OCI-LY7 (cell line): ENCODE data around the gene HLA-DQB1. TPM values are rescaled to one million over a fixed set of nuclear protein-coding genes. Genes with fewer than 3 reads are reported as not detected.
A peak's percentile ranks its signal among the peaks of the same experiment; 100 is the strongest.
"Not testable (repeated sequence)": the region's sequence is repeated elsewhere in the genome, so short reads cannot be mapped to it uniquely, and the experiment has no call there.

Experiments
- BruUV-seq: library from RNA; stranded (reverse); fragments of 400-500 nt; replicated peaks from 2 replicates; lab custom pipeline; 2021; lab: Mats Ljungman, UMichigan
- CTCF ChIA-PET: fragments of 300-600 bp; sonication (Branson Sonifier 250); formaldehyde crosslinking; loops from one replicate; lab custom pipeline; 2022; ENCODE audit warnings: antibody characterized with exemption; ENCODE audit not compliant: unreplicated experiment; lab: Charles Lee
- POLR2A ChIA-PET: fragments of 300-600 bp; sonication (Branson Sonifier 250); formaldehyde crosslinking; loops from one replicate; lab custom pipeline; 2022; ENCODE audit warnings: antibody characterized with exemption; lab: Charles Lee
- DNase-seq: peaks from one replicate; pipeline ENCODE4 v3.0.0-alpha.2; 2015; ENCODE audit warnings: low spot score
- H2AFZ ChIP-seq: fragments of 200-600 bp; sonication (generic), shearing (Covaris generic); 2 replicates; pipeline ENCODE4 v1.6.1; 2014; ENCODE audit warnings: mild to moderate bottlenecking, antibody characterized with exemption, low read length, moderate library complexity
- H3K27ac ChIP-seq: fragments of 200-600 bp; sonication (generic); 2 replicates; pipeline ENCODE4 v1.5.1; 2014; ENCODE audit warnings: mixed run types, low read depth, mild to moderate bottlenecking, moderate library complexity, low read length, inconsistent platforms; ENCODE audit not compliant: poor library complexity, severe bottlenecking
- H3K36me3 ChIP-seq: fragments of 200-600 bp; sonication (generic); 2 replicates; pipeline ENCODE4 v1.6.1; 2014; ENCODE audit warnings: mild to moderate bottlenecking, antibody characterized with exemption, low read length, moderate library complexity, mixed read lengths; ENCODE audit not compliant: insufficient read depth
- H3K4me1 ChIP-seq: fragments of 200-600 bp; sonication (generic); 2 replicates; pipeline ENCODE4 v1.5.1; 2014; ENCODE audit warnings: mild to moderate bottlenecking, low read length; ENCODE audit not compliant: insufficient read depth, poor library complexity, severe bottlenecking
- H3K4me2 ChIP-seq: fragments of 200-600 bp; sonication (generic); 2 replicates; pipeline ENCODE4 v1.6.1; 2014; ENCODE audit warnings: mild to moderate bottlenecking, low read length
- H3K4me3 ChIP-seq: fragments of 200-600 bp; sonication (generic); 2 replicates; pipeline ENCODE4 v1.5.1; 2014; ENCODE audit warnings: mild to moderate bottlenecking, low read depth, low read length; ENCODE audit not compliant: poor library complexity, severe bottlenecking
- H3K79me2 ChIP-seq: fragments of 200-600 bp; sonication (generic); 2 replicates; pipeline ENCODE4 v1.6.1; 2016; ENCODE audit warnings: low read depth, mild to moderate bottlenecking, low read length, moderate library complexity, mixed read lengths; ENCODE audit not compliant: insufficient read depth
- H3K9me2 ChIP-seq: fragments of 200-600 bp; sonication (generic); 2 replicates; pipeline ENCODE4 v1.6.1; 2016; ENCODE audit warnings: mild to moderate bottlenecking, low read length, mixed read lengths; ENCODE audit not compliant: insufficient read depth
- H3K9me3 ChIP-seq: fragments of 200-600 bp; sonication (generic); 2 replicates; pipeline ENCODE4 v1.6.1; 2014; ENCODE audit warnings: mild to moderate bottlenecking, mixed run types, low read length, mixed read lengths
- H4K20me1 ChIP-seq: fragments of 200-600 bp; sonication (generic); 2 replicates; pipeline ENCODE4 v1.6.1; 2014; ENCODE audit warnings: mild to moderate bottlenecking, antibody characterized with exemption, low read length, moderate library complexity, mixed read lengths; ENCODE audit not compliant: insufficient read depth
- EZH2phosphoT487 ChIP-seq: fragments of 200-600 bp; sonication (generic); IDR thresholded peaks from 2 replicates; pipeline ENCODE4 v1.6.1; 2018; ENCODE audit warnings: low read depth, borderline replicate concordance, mild to moderate bottlenecking, mixed run types, antibody characterized with exemption, low read length, moderate library complexity, mixed read lengths
- intact Hi-C: fragments of 100-400 bp; cut with micrococcal nuclease; formaldehyde crosslinking; loops from one replicate; pipeline ENCODE4 v1.10.0; 2022; ENCODE audit not compliant: unreplicated experiment
- total RNA-seq, 2 experiments: library from RNA; depleted of rRNA in 1 of 2; stranded (reverse); fragments of >200 nt in 1 of 2; shearing (Covaris generic) in 1 of 2; gene quantifications; 2 replicates each; pipeline ENCODE4 v1.2.3, GENCODE V29; 2014 to 2022
- TF ChIP-seq, protein P1 (sequence below): fragments of 200-600 bp; sonication (generic); conservative IDR thresholded peaks from 2 replicates; pipeline ENCODE4 v1.5.1; 2014; ENCODE audit warnings: mild to moderate bottlenecking, antibody characterized with exemption, low read length, moderate library complexity, mixed read lengths

HLA-DQB1 gene
- total RNA-seq, 2 experiments from 2014 or later = 10.5 to 20.9 TPM

- H3K9me3 ChIP-seq = no peaks in the 10 kb centered on the region
- no peak overlapping the region for H3K4me3 ChIP-seq
- H3K9me2 ChIP-seq = no peaks in the 10 kb centered on the region
- H3K36me3 ChIP-seq = no peaks in the 10 kb centered on the region
- ChIA-PET POLR2A (interaction anchor here (0.7 to 1.6 kb wide), 5 partner anchors 9 to 205 kb away, joined by 3 to 5 read pairs (median 3); no protein-coding TSS in a partner anchor), CTCF (no interaction called here)
- peak overlapping the region; percentile 95 for H3K4me2 ChIP-seq
- no TSS peak for BruUV-seq
- no peaks in the 10 kb centered on the region for H4K20me1 ChIP-seq
- H2AFZ ChIP-seq = no peak overlapping the region
- peak overlapping the region; percentile 88 for H3K27ac ChIP-seq
- H3K4me1 ChIP-seq = peaks cover 46% of the 10 kb centered on the region
- intact Hi-C loops = no loop called here
- no peak for DNase-seq
- no peaks in the 10 kb centered on the region for H3K79me2 ChIP-seq
- TF ChIP-seq, protein P1, sequence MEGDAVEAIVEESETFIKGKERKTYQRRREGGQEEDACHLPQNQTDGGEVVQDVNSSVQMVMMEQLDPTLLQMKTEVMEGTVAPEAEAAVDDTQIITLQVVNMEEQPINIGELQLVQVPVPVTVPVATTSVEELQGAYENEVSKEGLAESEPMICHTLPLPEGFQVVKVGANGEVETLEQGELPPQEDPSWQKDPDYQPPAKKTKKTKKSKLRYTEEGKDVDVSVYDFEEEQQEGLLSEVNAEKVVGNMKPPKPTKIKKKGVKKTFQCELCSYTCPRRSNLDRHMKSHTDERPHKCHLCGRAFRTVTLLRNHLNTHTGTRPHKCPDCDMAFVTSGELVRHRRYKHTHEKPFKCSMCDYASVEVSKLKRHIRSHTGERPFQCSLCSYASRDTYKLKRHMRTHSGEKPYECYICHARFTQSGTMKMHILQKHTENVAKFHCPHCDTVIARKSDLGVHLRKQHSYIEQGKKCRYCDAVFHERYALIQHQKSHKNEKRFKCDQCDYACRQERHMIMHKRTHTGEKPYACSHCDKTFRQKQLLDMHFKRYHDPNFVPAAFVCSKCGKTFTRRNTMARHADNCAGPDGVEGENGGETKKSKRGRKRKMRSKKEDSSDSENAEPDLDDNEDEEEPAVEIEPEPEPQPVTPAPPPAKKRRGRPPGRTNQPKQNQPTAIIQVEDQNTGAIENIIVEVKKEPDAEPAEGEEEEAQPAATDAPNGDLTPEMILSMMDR = no peak
- TF ChIP-seq EZH2phosphoT487 = no peak
Observed at GRCh38 chr6:32635526-32636123, 30.8 kb downstream of the HLA-DQB1 start.

DNA sequence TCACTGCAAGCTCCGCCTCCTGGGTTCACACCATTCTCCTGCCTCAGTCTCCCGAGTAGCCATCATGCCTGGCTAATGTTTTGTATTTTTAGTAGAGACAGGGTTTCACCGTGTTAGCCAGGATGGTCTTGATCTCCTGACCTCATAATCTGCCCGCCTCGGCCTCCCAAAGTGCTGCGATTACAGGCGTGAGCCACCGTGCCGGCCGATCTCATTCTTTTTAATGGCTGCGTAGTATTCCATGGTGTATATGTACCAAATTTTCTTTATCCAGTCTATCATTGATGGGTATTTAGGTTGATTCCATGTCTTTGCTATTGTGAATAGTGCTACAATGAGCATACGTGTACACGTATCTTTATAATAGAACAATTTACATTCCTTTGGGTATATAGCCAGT lies 36.7 kb downstream of the HLA-DQB1 start:
- peaks cover 66% of the 10 kb centered on the region for H3K4me1 ChIP-seq
- intact Hi-C loops = loop anchor here (10.0 kb wide), 2 partner anchors 235 to 385 kb away; no protein-coding TSS in a partner anchor
- H3K27ac ChIP-seq, H3K79me2 ChIP-seq, H3K36me3 ChIP-seq, BruUV-seq, H3K9me2 ChIP-seq, POLR2A ChIA-PET, H3K4me3 ChIP-seq, H3K9me3 ChIP-seq, H2AFZ ChIP-seq, H4K20me1 ChIP-seq, H3K4me2 ChIP-seq, CTCF ChIA-PET, DNase-seq: not testable (repeated sequence)

DNA sequence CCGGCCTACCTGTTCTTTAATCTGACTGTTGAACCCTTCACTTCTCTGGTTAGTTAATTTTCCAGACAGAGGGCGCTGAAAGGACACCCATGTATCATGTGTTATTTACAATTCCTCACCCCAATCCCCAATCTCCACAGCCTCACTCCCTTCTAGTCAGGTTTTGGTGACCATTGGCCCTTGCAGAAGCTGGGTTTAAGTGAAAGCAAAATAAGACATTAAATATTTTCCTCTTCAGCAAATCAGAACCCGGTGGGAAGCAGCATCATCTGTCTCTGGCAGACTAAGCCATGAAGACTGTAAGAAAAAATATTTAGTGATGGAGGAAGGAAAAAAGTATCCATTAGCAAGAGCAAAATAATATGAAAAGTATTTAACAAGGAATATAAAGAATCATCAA lies 38.6 kb downstream of the HLA-DQB1 start:
- POLR2A ChIA-PET = no interaction called here
- BruUV-seq = no TSS peak
- H3K4me2 ChIP-seq = peak overlapping the region; percentile 17; the same call in 1 of the 2 replicates

More for the DNA sequence above, 38.6 kb downstream of the HLA-DQB1 start:
- Histone ChIP-seq H3K9me3 (no peaks in the 10 kb centered on the region), H3K27ac (peak overlapping the region; percentile 10), H3K4me1 (peaks cover 68% of the 10 kb centered on the region), H4K20me1 (no peaks in the 10 kb centered on the region), H3K4me3 (no peak overlapping the region), H3K79me2 (no peaks in the 10 kb centered on the region), H3K9me2 (no peaks in the 10 kb centered on the region), H3K36me3 (no peaks in the 10 kb centered on the region), H2AFZ (peak overlapping the region; percentile 52; the same call in 1 of the 2 replicates)
- CTCF ChIA-PET = no interaction called here
- intact Hi-C loops = loop anchor here (10.0 kb wide), 2 partner anchors 237 to 383 kb away; no protein-coding TSS in a partner anchor
- TF ChIP-seq, protein P1 = 0 out of 2 replicates have a peak, but pooled peaks have one; percentile 25
- no peak for TF ChIP-seq EZH2phosphoT487
- peak; percentile 67 for DNase-seq
